G401 (cell line): ENCODE results near the gene FBXO46. TPM values are rescaled to one million over a fixed set of nuclear protein-coding genes. Genes with fewer than 3 reads are reported as not detected.
"Not testable (repeated sequence)": the region's sequence is repeated elsewhere in the genome, so short reads cannot be mapped to it uniquely, and the experiment has no call there.

Source experiments
- DNase-seq: peaks from one replicate; pipeline ENCODE4 v3.0.0-alpha.2; 2015; ENCODE audit warnings: low spot score
- in situ Hi-C: cut with HindIII; loops from 2 replicates; pipeline ENCODE4 v1.10.0; 2016; ENCODE audit warnings: low sequenced_read_pairs, mixed read lengths
- total RNA-seq: library from RNA; depleted of rRNA; stranded (reverse); fragments of >200 nt; shearing (Covaris generic); gene quantifications from 2 replicates; pipeline ENCODE4 v1.2.3, GENCODE V29; 2014

FBXO46 gene
- total RNA-seq, 1 experiment from 2014 or later, result 29.5 TPM

- in situ Hi-C loops, result no loop called here
- DNase-seq, result peak; percentile 34
These were observed 36.7 kb upstream of the FBXO46 start for GRCh38 chr19:45767410-45767880.

GRCh38 chr19:45766869-45767346 lies 36.2 kb upstream of the FBXO46 start:
- no peak for DNase-seq
- in situ Hi-C loops, result no loop called here

- in situ Hi-C loops, result no loop called here
- DNase-seq, result no peak
These were observed 35.7 kb upstream of the FBXO46 start for GRCh38 chr19:45766296-45766868.

GRCh38 chr19:45765702-45766295 lies 35.1 kb upstream of the FBXO46 start:
- in situ Hi-C loops, result no loop called here
- no peak for DNase-seq

GRCh38 chr19:45764945-45765701 lies 34.4 kb upstream of the FBXO46 start:
- in situ Hi-C loops, result no loop called here
- DNase-seq, result no peak

GRCh38 chr19:45764475-45764874 lies 33.8 kb upstream of the FBXO46 start:
- in situ Hi-C loops, result no loop called here
- DNase-seq, result no peak

- no peak for DNase-seq
- in situ Hi-C loops, result no loop called here
These were observed 33.1 kb upstream of the FBXO46 start for GRCh38 chr19:45763691-45764294.

GRCh38 chr19:45762870-45763631 lies 32.4 kb upstream of the FBXO46 start:
- in situ Hi-C loops, result no loop called here
- DNase-seq, result no peak

GRCh38 chr19:45761714-45762113 lies 31.0 kb upstream of the FBXO46 start:
- in situ Hi-C loops, result no loop called here
- no peak for DNase-seq

- in situ Hi-C loops, result no loop called here
- no peak for DNase-seq
These were observed 28.2 kb upstream of the FBXO46 start for GRCh38 chr19:45758921-45759320.

- in situ Hi-C loops, result no loop called here
- DNase-seq, result no peak
These were observed 27.0 kb upstream of the FBXO46 start for GRCh38 chr19:45757695-45758094.

- no peak for DNase-seq
- in situ Hi-C loops, result no loop called here
These were observed 23.6 kb upstream of the FBXO46 start for GRCh38 chr19:45754323-45754722.

- in situ Hi-C loops, result no loop called here
- DNase-seq, result no peak
These were observed 22.9 kb upstream of the FBXO46 start for GRCh38 chr19:45753548-45753947.

GRCh38 chr19:45752639-45753038 lies 21.9 kb upstream of the FBXO46 start:
- in situ Hi-C loops, result no loop called here
- no peak for DNase-seq

GRCh38 chr19:45751483-45751882 lies 20.8 kb upstream of the FBXO46 start:
- DNase-seq, in situ Hi-C loops: not testable (repeated sequence)

GRCh38 chr19:45747513-45747912 lies 16.8 kb upstream of the FBXO46 start:
- in situ Hi-C loops, result no loop called here
- no peak for DNase-seq

- in situ Hi-C loops, result no loop called here
- no peak for DNase-seq
These were observed 16.2 kb upstream of the FBXO46 start for GRCh38 chr19:45746866-45747265.

- in situ Hi-C loops, result no loop called here
- no peak for DNase-seq
These were observed 14.9 kb upstream of the FBXO46 start for GRCh38 chr19:45745606-45746005.

GRCh38 chr19:45742969-45743368 lies 12.3 kb upstream of the FBXO46 start:
- in situ Hi-C loops, result no loop called here

More at GRCh38 chr19:45742969-45743368, 12.3 kb upstream of the FBXO46 start:
- DNase-seq, result no peak
